Measurements from ENCODE around the gene CKM. TPM values are rescaled to one million over a fixed set of nuclear protein-coding genes. Genes with fewer than 3 reads are reported as not detected.
A peak's percentile ranks its signal among the peaks of the same experiment; 100 is the strongest.

The CKM gene
- total RNA-seq (2022) (not detected in 2 replicates), Bru-seq, nascent RNA (not detected), BruChase-seq, experiment 1, labeled RNA remaining after a 6-hour chase (not detected), BruChase-seq, experiment 2, labeled RNA remaining after a 2-hour chase (percentile 5 among the genes with signal in this experiment)
- long read RNA-seq, partial matches to known transcripts, result 0 of 3 reads
- long read RNA-seq, other reads (novel, unspliced or antisense), result 3 of 3 reads

GRCh38 chr19:45322744-45323281 lies at the start of gene CKM:
Gene CKM, minus strand, starts transcription at chr19:45322875. Its CDS starts 3,162 bp downstream, at chr19:45319713.
- no peak within 1 kb of the TSS for H3K27ac Mint-ChIP-seq (ENCODE audit: unreplicated experiment)

GRCh38 chr19:45370410-45371204 lies 47.9 kb upstream of the CKM start, which contains the start of gene ERCC2:
Gene ERCC2, minus strand, starts transcription at chr19:45370573. Its CDS starts 33 bp downstream, at chr19:45370540.
- no TSS peak for BruUV-seq (replicated peaks)
- Mint-ChIP-seq H3K27me3 (ENCODE audit: unreplicated experiment) (no peaks in the 10 kb centered on the region), H3K4me1 (ENCODE audit: low read depth, unreplicated experiment) (peaks cover 8% of the 10 kb centered on the region), H3K36me3 (ENCODE audit: insufficient read depth, unreplicated experiment) (peaks cover 27% of the 10 kb centered on the region), H3K9me3 (ENCODE audit: low read depth, unreplicated experiment) (no peaks in the 10 kb centered on the region), H3K27ac (ENCODE audit: unreplicated experiment) (peak within 1 kb of the TSS; percentile 98), H3K4me3 (ENCODE audit: low read depth, unreplicated experiment) (peak within 1 kb of the TSS; percentile 96)
- CTCF ChIA-PET, result interaction anchor here (0.5 to 1.8 kb wide), 4 partner anchors 13 to 192 kb away, joined by 3 to 6 read pairs (median 4); partner anchors contain the start of genes BLOC1S3 and TRAPPC6A
- intact Hi-C loops (cut with micrococcal nuclease; ENCODE audit: unreplicated experiment), result no loop called here
- DNase-seq, result peak; percentile 100
- TF ChIP-seq CTCF (IDR thresholded peaks at IDR 0.05; ENCODE audit: unreplicated experiment), result no peak

More at GRCh38 chr19:45322744-45323281, at the start of gene CKM:
- Mint-ChIP-seq H3K36me3 (ENCODE audit: insufficient read depth, unreplicated experiment) (peaks cover 6% of the 10 kb centered on the region), H3K9me3 (ENCODE audit: low read depth, unreplicated experiment) (no peaks in the 10 kb centered on the region), H3K4me3 (ENCODE audit: low read depth, unreplicated experiment) (peak within 1 kb of the TSS; percentile 61), H3K4me1 (ENCODE audit: low read depth, unreplicated experiment) (peaks cover 23% of the 10 kb centered on the region), H3K27me3 (ENCODE audit: unreplicated experiment) (peaks cover 49% of the 10 kb centered on the region)
- intact Hi-C loops (cut with micrococcal nuclease; ENCODE audit: unreplicated experiment), result no loop called here
- no peak for TF ChIP-seq CTCF (IDR thresholded peaks at IDR 0.05; ENCODE audit: unreplicated experiment)
- BruUV-seq (replicated peaks), result no TSS peak
- CTCF ChIA-PET, result interaction anchor here (0.7 kb wide), 1 partner anchor 148 kb away, joined by 4 read pairs; no protein-coding TSS in a partner anchor
- DNase-seq, result no peak

- intact Hi-C loops (cut with micrococcal nuclease; ENCODE audit: unreplicated experiment), result no loop called here
- H3K4me3 Mint-ChIP-seq (ENCODE audit: low read depth, unreplicated experiment), result peak overlapping the region; percentile 20
- CTCF ChIA-PET, result interaction anchor here (1.1 kb wide), 1 partner anchor 15 kb away, joined by 5 read pairs; no protein-coding TSS in a partner anchor
- BruUV-seq (replicated peaks), result no TSS peak
- H3K9me3 Mint-ChIP-seq (ENCODE audit: low read depth, unreplicated experiment), result no peaks in the 10 kb centered on the region
- peaks cover 32% of the 10 kb centered on the region for H3K36me3 Mint-ChIP-seq (ENCODE audit: insufficient read depth, unreplicated experiment)
- no peak overlapping the region for H3K27ac Mint-ChIP-seq (ENCODE audit: unreplicated experiment)
- no peak for TF ChIP-seq CTCF (IDR thresholded peaks at IDR 0.05; ENCODE audit: unreplicated experiment)
- DNase-seq, result no peak
- peaks cover 8% of the 10 kb centered on the region for H3K4me1 Mint-ChIP-seq (ENCODE audit: low read depth, unreplicated experiment)
- no peaks in the 10 kb centered on the region for H3K27me3 Mint-ChIP-seq (ENCODE audit: unreplicated experiment)
Measured at GRCh38 chr19:45368737-45369340, 46.2 kb upstream of the CKM start.

- H3K9me3 Mint-ChIP-seq (ENCODE audit: low read depth, unreplicated experiment), result no peaks in the 10 kb centered on the region
- TF ChIP-seq CTCF (IDR thresholded peaks at IDR 0.05; ENCODE audit: unreplicated experiment), result no peak
Measured at GRCh38 chr19:45368127-45368526, 45.5 kb upstream of the CKM start.

More at GRCh38 chr19:45368127-45368526, 45.5 kb upstream of the CKM start:
- Mint-ChIP-seq H3K27ac (ENCODE audit: unreplicated experiment) (peak overlapping the region; percentile 30), H3K27me3 (ENCODE audit: unreplicated experiment) (no peaks in the 10 kb centered on the region), H3K4me1 (ENCODE audit: low read depth, unreplicated experiment) (peaks cover 8% of the 10 kb centered on the region), H3K36me3 (ENCODE audit: insufficient read depth, unreplicated experiment) (peaks cover 35% of the 10 kb centered on the region), H3K4me3 (ENCODE audit: low read depth, unreplicated experiment) (no peak overlapping the region)
- CTCF ChIA-PET, result interaction anchor here (1.1 kb wide), 1 partner anchor 14 kb away, joined by 5 read pairs; no protein-coding TSS in a partner anchor
- intact Hi-C loops (cut with micrococcal nuclease; ENCODE audit: unreplicated experiment), result no loop called here
- DNase-seq, result no peak
- BruUV-seq (replicated peaks), result TSS peak; percentile 41

All from Calu3 (cell line).